PFSK-1 (cell line): ENCODE measurements around the gene UVSSA.

Experiments used
- FOXP2 ChIP-seq: optimal IDR thresholded peaks from 2 replicates; pipeline ENCODE3; 2011; ENCODE audit warnings: borderline replicate concordance, control low read depth, inconsistent platforms; ENCODE audit not compliant: insufficient read depth; ENCODE audit errors: extremely low read length, extremely low read depth
- POLR2AphosphoS5 ChIP-seq: IDR thresholded peaks from 2 replicates; pipeline ENCODE4 v1.6.1; 2012; ENCODE audit warnings: low read depth, mild to moderate bottlenecking, control low read depth, low read length, moderate library complexity
- SIN3A ChIP-seq: IDR thresholded peaks from 2 replicates; pipeline ENCODE4 v1.6.1; 2012; ENCODE audit warnings: mild to moderate bottlenecking, low read length, moderate library complexity, borderline replicate concordance; ENCODE audit not compliant: insufficient read depth
- TAF1 ChIP-seq: IDR thresholded peaks from 2 replicates; pipeline ENCODE4 v1.6.1; 2012; ENCODE audit warnings: low read length, control low read depth, borderline replicate concordance; ENCODE audit not compliant: insufficient read depth
- TF ChIP-seq, protein P1 (sequence below), 2 experiments: IDR thresholded peaks; 2 replicates each; pipeline versions ENCODE4 v1.6.1 to v1.8.0; 2011 to 2012; ENCODE audit warnings: low read depth in 2 of 2, low read length in 2 of 2, control low read depth in 1 of 2, inconsistent platforms in 1 of 2, mild to moderate bottlenecking in 1 of 2, moderate library complexity in 1 of 2; ENCODE audit not compliant: insufficient read depth in 1 of 2

UVSSA gene

DNA sequence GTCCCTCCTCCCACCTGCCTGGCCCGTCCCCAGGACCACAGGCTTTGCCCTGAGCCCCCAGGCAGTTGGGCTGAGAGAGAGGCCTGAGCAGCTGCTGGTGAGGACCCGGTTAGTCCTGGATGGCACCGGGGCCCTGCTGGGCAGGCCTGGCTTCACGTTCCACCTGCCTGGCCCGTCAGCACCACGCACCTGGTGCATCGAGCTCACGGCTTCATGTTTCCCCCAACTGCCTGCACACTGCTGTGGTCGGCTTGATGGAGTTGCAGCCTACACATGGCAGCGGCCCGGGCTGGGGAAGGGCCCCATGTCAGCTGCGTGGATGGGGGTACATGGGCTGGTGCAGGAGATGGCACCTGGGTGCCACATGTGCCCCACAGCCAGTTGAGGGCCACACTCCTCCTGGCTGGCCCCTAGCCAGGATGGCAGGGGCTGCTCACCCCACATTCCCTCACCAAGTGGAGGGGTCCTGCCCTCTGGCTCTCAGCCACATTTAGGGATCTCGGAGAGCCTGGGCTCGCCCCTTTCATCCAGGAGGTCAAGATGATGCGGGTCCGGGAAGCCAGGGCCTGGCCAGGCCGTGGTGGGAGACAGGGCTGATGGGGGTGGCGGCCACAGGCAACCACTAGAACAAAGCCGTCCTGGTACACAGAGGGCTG lies 30.7 kb downstream of the UVSSA start:
- TF ChIP-seq, protein P1, sequence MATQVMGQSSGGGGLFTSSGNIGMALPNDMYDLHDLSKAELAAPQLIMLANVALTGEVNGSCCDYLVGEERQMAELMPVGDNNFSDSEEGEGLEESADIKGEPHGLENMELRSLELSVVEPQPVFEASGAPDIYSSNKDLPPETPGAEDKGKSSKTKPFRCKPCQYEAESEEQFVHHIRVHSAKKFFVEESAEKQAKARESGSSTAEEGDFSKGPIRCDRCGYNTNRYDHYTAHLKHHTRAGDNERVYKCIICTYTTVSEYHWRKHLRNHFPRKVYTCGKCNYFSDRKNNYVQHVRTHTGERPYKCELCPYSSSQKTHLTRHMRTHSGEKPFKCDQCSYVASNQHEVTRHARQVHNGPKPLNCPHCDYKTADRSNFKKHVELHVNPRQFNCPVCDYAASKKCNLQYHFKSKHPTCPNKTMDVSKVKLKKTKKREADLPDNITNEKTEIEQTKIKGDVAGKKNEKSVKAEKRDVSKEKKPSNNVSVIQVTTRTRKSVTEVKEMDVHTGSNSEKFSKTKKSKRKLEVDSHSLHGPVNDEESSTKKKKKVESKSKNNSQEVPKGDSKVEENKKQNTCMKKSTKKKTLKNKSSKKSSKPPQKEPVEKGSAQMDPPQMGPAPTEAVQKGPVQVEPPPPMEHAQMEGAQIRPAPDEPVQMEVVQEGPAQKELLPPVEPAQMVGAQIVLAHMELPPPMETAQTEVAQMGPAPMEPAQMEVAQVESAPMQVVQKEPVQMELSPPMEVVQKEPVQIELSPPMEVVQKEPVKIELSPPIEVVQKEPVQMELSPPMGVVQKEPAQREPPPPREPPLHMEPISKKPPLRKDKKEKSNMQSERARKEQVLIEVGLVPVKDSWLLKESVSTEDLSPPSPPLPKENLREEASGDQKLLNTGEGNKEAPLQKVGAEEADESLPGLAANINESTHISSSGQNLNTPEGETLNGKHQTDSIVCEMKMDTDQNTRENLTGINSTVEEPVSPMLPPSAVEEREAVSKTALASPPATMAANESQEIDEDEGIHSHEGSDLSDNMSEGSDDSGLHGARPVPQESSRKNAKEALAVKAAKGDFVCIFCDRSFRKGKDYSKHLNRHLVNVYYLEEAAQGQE (IDR thresholded peaks at IDR 0.05; ENCODE audit: insufficient read depth in 1 of 2, low read depth in 2 of 2, low read length in 2 of 2): no peak
- TF ChIP-seq POLR2AphosphoS5 (no peak), TAF1 (no peak), SIN3A (no peak), FOXP2 (no peak)

DNA sequence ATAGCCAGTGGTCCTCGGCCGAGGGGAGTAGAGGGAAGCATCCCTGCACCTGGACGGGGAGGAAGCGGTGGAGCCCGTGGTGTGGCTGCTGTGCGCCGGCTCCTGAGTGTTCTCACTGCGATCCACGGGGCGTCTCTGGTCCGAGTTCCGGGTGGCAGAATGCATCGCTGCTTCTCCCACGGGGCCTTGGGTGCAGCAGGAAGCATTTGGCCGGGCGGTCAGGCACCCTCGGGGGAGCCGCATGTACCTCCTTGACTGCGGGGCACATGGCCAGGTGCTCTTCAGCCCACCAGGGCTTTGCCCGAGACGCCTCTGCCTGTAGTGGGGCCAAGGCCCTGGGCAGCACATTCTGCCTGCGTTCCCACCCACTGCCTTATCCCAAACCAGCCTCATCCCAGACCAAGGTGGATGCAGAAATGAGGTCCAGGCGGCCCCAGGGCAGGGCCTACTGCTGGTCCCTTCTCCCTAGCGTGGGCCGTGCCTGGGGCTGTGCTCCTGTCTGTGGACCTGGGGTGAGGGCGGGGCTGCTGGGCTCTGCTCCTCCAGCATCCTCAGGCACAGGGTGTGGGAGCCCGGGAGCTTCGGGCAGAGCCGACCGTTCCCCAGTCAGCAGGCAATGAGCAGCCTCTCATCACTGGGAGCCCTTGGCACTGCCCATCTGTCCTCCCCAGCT lies 31.7 kb downstream of the UVSSA start:
- TF ChIP-seq FOXP2 (no peak), TAF1 (no peak), SIN3A (no peak)

DNA sequence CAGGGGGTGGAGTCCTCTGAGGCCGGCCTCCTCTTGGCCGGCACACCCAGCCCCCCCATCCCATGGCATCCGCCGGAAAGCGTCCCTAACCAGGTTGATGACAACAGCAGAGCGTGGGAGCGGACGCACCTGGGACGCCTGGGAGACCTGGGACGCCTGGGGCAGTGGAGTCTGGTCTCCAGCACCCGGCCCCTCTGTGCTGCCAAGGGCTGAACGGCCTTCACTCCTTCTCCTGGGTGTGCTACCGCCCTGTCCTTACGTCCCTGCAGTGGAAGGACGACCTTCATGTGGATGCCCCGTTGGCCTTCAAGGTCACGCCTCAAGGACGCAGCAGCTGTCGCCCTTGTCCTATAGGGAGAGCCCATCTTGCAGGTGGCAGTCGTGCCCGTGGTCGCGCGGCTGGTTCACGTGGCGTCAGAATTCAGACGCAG lies 32.4 kb downstream of the UVSSA start:
- TF ChIP-seq, protein P1 (IDR thresholded peaks at IDR 0.05; ENCODE audit: insufficient read depth in 1 of 2, low read depth in 2 of 2, low read length in 2 of 2): no peak
- TF ChIP-seq TAF1 (no peak), FOXP2 (no peak), SIN3A (no peak), POLR2AphosphoS5 (no peak)

DNA sequence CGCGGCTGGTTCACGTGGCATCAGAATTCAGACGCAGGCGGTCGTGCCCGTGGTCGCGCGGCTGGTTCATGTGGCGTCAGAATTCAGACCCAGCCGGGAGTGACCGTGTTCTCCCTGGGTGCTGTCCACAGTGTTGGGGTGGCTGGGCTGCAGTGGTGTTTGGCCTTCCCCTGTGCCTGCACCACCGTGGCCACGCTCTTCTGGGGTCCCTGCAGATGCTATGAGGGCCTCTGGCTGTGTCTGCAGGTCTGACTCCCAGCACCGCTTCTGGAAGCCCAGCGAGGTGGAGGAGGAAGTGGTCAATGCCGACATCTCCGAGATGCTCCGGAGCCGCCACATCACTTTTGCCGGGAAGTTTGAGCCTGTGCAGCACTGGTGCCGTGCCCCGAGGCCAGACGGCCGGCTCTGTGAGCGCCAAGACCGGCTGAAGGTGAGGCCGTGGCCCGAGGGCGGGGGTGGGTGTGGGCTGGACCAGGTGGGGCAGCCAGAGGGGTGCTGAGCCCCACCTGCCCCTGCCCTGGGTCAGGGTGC lies 32.9 kb downstream of the UVSSA start:
- TF ChIP-seq, protein P1 (IDR thresholded peaks at IDR 0.05; ENCODE audit: insufficient read depth in 1 of 2, low read depth in 2 of 2, low read length in 2 of 2): no peak
- no peak for TF ChIP-seq FOXP2
- no peak for TF ChIP-seq SIN3A
- TF ChIP-seq TAF1: no peak
- no peak for TF ChIP-seq POLR2AphosphoS5

DNA sequence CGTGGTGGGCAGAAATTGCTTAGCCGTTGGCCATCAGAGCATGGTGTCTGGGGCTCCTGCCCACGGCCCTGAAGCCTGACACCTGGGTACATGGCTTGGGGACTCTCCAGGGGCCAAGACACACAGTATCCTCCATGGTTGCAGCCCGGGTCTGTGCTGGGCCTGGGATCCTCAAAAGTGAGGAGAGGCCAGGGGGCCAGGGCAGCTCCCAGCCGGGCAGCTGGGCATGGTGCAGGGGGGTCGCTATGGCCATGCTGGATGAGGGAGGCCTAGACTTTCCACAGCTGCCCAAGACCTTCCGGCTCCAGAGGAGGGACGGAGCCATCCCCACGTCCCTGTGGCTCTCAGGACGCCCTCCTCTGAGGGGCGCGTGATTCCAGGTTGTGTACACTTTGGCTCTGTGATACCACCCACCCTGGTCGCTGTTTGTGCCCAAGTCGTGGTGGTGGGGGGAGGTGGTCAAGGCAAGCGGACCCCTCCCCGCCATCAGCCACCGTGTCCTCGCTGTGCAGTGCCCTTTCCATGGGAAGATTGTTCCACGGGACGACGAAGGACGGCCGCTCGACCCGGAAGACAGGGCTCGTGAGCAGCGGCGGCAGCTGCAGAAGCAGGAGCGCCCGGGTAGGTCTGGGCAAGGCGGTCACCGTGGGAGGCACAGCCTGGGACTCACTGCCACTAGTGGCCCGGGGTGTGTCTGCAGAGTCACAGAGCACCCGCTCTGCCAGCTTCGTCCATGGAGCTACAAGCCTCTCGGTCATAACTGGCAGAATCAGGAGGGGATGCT lies 33.6 kb downstream of the UVSSA start:
- TF ChIP-seq POLR2AphosphoS5: no peak
- TF ChIP-seq FOXP2: no peak
- TF ChIP-seq TAF1: no peak
- no peak for TF ChIP-seq SIN3A
- TF ChIP-seq, protein P1 (IDR thresholded peaks at IDR 0.05; ENCODE audit: insufficient read depth in 1 of 2, low read depth in 2 of 2, low read length in 2 of 2): no peak
